HepG2 (cell line): ENCODE data around the gene CIAO2B. TPM values are rescaled to one million over a fixed set of nuclear protein-coding genes. Genes with fewer than 3 reads are reported as not detected.

Source experiments
- ATF7-NPFF ChIP-seq: sonication (generic); formaldehyde crosslinking; IDR thresholded peaks from 2 replicates; pipeline ENCODE4 v1.8.1; 2023; ENCODE audit warnings: mild to moderate bottlenecking, low read depth, missing genetic modification reagents, moderate library complexity
- CHD2 ChIP-seq: IDR thresholded peaks from 2 replicates; pipeline ENCODE4 v1.6.1; 2011; ENCODE audit warnings: low read depth, low read length, improper control_type of control experiment
- ELF4 ChIP-seq: sonication (generic); formaldehyde crosslinking; IDR thresholded peaks from 2 replicates; pipeline ENCODE4 v1.5.0; 2020; ENCODE audit warnings: missing genetic modification reagents, mild to moderate bottlenecking, moderate library complexity, borderline replicate concordance
- FIP1L1 ChIP-seq: fragments of 200-400 bp; formaldehyde crosslinking; IDR thresholded peaks from 2 replicates; pipeline ENCODE4 v1.6.1; 2018; ENCODE audit warnings: low read depth, mild to moderate bottlenecking, low read length, moderate library complexity, borderline replicate concordance; ENCODE audit not compliant: insufficient read depth
- FOXK1 ChIP-seq: sonication (generic); formaldehyde crosslinking; IDR thresholded peaks from 2 replicates; pipeline ENCODE4 v1.4.0; 2020; ENCODE audit warnings: low read depth, missing genetic modification reagents, borderline replicate concordance
- HES4 ChIP-seq: sonication (generic); formaldehyde crosslinking; IDR thresholded peaks from 2 replicates; pipeline ENCODE4 v1.9.0; 2021; ENCODE audit warnings: mild to moderate bottlenecking, missing genetic modification reagents, borderline replicate concordance
- HMG20A ChIP-seq: IDR thresholded peaks from 2 replicates; pipeline ENCODE4 v1.6.1; 2016; ENCODE audit warnings: borderline replicate concordance
- HNRNPUL1 ChIP-seq: fragments of 200-400 bp; formaldehyde crosslinking; IDR thresholded peaks from 2 replicates; pipeline ENCODE4 v1.6.1; 2017; ENCODE audit warnings: low read depth, mild to moderate bottlenecking, low read length, moderate library complexity
- KDM3A ChIP-seq: IDR thresholded peaks from 2 replicates; pipeline ENCODE4 v1.6.1; 2018; ENCODE audit warnings: low read depth, missing compliant biosample characterization
- KDM5A ChIP-seq: fragments of 200-600 bp; sonication (generic); IDR thresholded peaks from 2 replicates; pipeline ENCODE4 v1.7.0; 2018; ENCODE audit warnings: antibody characterized with exemption, mild to moderate bottlenecking, low read length, borderline replicate concordance
- MTA3 ChIP-seq: sonication (generic); formaldehyde crosslinking; IDR thresholded peaks from 2 replicates; pipeline ENCODE4 v1.4.0; 2020; ENCODE audit warnings: missing genetic modification reagents
- NFATC3 ChIP-seq: sonication (generic); formaldehyde crosslinking; IDR thresholded peaks from 2 replicates; pipeline ENCODE4 v1.5.1; 2020; ENCODE audit warnings: mild to moderate bottlenecking, missing genetic modification reagents
- NR2F6 ChIP-seq, 2 experiments: IDR thresholded peaks; 2 replicates each; pipeline ENCODE4 v1.6.1; 2016; ENCODE audit warnings: antibody characterized with exemption in 1 of 2, mild to moderate bottlenecking in 1 of 2
- NR3C1 ChIP-seq: sonication (generic); formaldehyde crosslinking; IDR thresholded peaks from 2 replicates; pipeline ENCODE4 v1.4.0; 2020; ENCODE audit warnings: missing genetic modification reagents
- RFX1 ChIP-seq: fragments of 450-650 bp; IDR thresholded peaks from 2 replicates; pipeline ENCODE4 v1.6.1; 2017
- RFX5 ChIP-seq: IDR thresholded peaks from 2 replicates; pipeline ENCODE4 v1.6.1; 2011; ENCODE audit warnings: low read depth, low read length, improper control_type of control experiment
- ZBTB38 ChIP-seq: sonication (generic); formaldehyde crosslinking; IDR thresholded peaks from 2 replicates; pipeline ENCODE4 v1.5.1; 2020; ENCODE audit warnings: mild to moderate bottlenecking, missing genetic modification reagents
- ZNF230 ChIP-seq: sonication (generic); formaldehyde crosslinking; IDR thresholded peaks from 2 replicates; pipeline ENCODE4 v1.4.0; 2020; ENCODE audit warnings: mild to moderate bottlenecking, missing genetic modification reagents
- ZNF296 ChIP-seq: sonication (generic); formaldehyde crosslinking; conservative IDR thresholded peaks from 2 replicates; pipeline ENCODE4 v1.5.0; 2020; ENCODE audit warnings: mild to moderate bottlenecking, missing genetic modification reagents
- ZNF605 ChIP-seq: sonication (generic); formaldehyde crosslinking; IDR thresholded peaks from 2 replicates; pipeline ENCODE4 v1.8.0; 2022; ENCODE audit warnings: mild to moderate bottlenecking, missing genetic modification reagents
- ZNF781 ChIP-seq: sonication (generic); formaldehyde crosslinking; IDR thresholded peaks from 2 replicates; pipeline ENCODE4 v1.5.1; 2020; ENCODE audit warnings: borderline replicate concordance, mild to moderate bottlenecking, missing genetic modification reagents; ENCODE audit errors: not compliant biosample characterization
- ZNF792 ChIP-seq: IDR thresholded peaks from 2 replicates; pipeline ENCODE4 v1.6.1; 2016
- polyA plus RNA-seq, 8 experiments: library from polyadenylated mRNA; depleted of rRNA in 3 of 8; stranded (reverse) in 7 of 8; unstranded in 1 of 8; fragments of >200 nt; fragmentation: Illumina TruSeq in 4 of 8; extraction: Trizol in 4 of 8; gene quantifications; 2 replicates each; pipeline versions ENCODE4 v1.2.1 to v1.2.3, GENCODE V29; 2011 to 2016; ENCODE audit warnings: low read depth in 4 of 8, missing spikeins in 1 of 8, mixed read lengths in 1 of 8; ENCODE audit not compliant: insufficient read depth in 1 of 8
- total RNA-seq, 5 experiments: library from RNA; depleted of rRNA; stranded (reverse); fragments of >200 nt; fragmentation: Illumina TruSeq; extraction: Trizol; gene quantifications; 2 replicates each; pipeline ENCODE4 v1.2.3, GENCODE V29; 2016; ENCODE audit warnings: low read depth in 1 of 5
- TF ChIP-seq, protein P1 (sequence below): sonication (generic); formaldehyde crosslinking; IDR thresholded peaks from 2 replicates; pipeline ENCODE4 v1.4.0; 2020; ENCODE audit warnings: missing genetic modification reagents; ENCODE audit errors: not compliant biosample characterization
- TF ChIP-seq, protein P2 (sequence below): sonication (generic); formaldehyde crosslinking; IDR thresholded peaks from 2 replicates; pipeline ENCODE4 v1.4.0; 2020; ENCODE audit warnings: missing genetic modification reagents
- TF ChIP-seq, protein P3 (sequence below): sonication (generic); formaldehyde crosslinking; IDR thresholded peaks from 2 replicates; pipeline ENCODE4 v1.5.0; 2020; ENCODE audit warnings: missing genetic modification reagents

The CIAO2B gene
- total and polyA plus RNA-seq, 2 of the 13 experiments (the other 11 are each of a cell fraction or from before 2014, with no cell fraction given): 157 to 293 TPM

DNA sequence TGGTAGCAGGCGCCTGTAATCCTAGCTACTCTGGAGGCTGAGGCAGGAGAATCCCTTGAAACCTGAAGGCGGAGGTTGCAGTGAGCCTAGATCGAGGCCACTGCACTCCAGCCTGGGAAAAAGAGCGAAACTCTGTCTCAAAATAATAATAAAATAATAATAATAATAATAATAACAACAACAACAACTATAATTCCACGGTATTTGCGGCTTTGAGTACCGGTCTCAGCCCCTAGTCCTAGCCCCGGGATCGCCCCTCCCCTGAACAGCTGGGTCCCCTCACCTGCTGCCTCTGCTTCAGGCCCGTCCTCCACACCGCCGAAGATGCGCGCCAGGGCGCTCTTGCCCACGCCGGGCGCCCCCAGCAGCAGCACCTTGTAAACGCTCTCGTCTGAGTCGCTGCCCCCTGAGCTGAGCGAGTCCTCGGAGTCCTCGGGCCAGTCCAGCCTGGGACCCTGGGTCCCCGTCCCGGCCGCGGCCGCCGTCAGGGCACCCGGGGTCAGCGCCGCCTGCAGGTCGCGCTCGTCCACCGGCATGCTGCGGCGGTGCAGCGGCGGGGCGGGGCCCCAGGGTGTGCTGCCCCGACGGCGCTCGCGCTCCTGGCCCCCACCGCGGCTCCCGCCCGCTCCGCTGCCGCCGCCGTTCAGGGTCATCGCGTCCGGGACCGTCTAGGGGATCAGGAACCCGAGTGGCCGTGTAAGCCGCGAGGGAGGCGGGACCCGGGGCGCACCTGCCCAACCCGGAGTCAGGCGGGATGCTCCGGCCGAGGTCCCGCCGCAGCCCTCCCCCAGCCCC, 9.5 kb downstream of the CIAO2B start (continued):
- no peak for TF ChIP-seq MTA3 (CRISPR knock-in tag)
- no peak for TF ChIP-seq FOXK1 (CRISPR knock-in tag)
- no peak for TF ChIP-seq NR3C1 (CRISPR knock-in tag)
- TF ChIP-seq, protein P1, sequence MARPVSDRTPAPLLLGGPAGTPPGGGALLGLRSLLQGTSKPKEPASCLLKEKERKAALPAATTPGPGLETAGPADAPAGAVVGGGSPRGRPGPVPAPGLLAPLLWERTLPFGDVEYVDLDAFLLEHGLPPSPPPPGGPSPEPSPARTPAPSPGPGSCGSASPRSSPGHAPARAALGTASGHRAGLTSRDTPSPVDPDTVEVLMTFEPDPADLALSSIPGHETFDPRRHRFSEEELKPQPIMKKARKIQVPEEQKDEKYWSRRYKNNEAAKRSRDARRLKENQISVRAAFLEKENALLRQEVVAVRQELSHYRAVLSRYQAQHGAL (CRISPR knock-in tag): no peak
- no peak for TF ChIP-seq ZNF296 (CRISPR knock-in tag)
- no peak for TF ChIP-seq HNRNPUL1
- no peak for TF ChIP-seq NFATC3
- TF ChIP-seq CHD2: no peak
- no peak for TF ChIP-seq HMG20A (CRISPR knock-in tag)
- no peak for TF ChIP-seq ZNF781 (CRISPR knock-in tag)
- no peak for TF ChIP-seq ATF7-NPFF (CRISPR knock-in tag)
- no peak for TF ChIP-seq NR2F6 (IDR thresholded peaks at IDR 0.05)
- no peak for TF ChIP-seq NR2F6 (CRISPR knock-in tag; IDR thresholded peaks at IDR 0.05)
- TF ChIP-seq ELF4: no peak
- TF ChIP-seq ZBTB38 (CRISPR knock-in tag): no peak; the same call in 1 of the 2 replicates
- TF ChIP-seq, protein P2, sequence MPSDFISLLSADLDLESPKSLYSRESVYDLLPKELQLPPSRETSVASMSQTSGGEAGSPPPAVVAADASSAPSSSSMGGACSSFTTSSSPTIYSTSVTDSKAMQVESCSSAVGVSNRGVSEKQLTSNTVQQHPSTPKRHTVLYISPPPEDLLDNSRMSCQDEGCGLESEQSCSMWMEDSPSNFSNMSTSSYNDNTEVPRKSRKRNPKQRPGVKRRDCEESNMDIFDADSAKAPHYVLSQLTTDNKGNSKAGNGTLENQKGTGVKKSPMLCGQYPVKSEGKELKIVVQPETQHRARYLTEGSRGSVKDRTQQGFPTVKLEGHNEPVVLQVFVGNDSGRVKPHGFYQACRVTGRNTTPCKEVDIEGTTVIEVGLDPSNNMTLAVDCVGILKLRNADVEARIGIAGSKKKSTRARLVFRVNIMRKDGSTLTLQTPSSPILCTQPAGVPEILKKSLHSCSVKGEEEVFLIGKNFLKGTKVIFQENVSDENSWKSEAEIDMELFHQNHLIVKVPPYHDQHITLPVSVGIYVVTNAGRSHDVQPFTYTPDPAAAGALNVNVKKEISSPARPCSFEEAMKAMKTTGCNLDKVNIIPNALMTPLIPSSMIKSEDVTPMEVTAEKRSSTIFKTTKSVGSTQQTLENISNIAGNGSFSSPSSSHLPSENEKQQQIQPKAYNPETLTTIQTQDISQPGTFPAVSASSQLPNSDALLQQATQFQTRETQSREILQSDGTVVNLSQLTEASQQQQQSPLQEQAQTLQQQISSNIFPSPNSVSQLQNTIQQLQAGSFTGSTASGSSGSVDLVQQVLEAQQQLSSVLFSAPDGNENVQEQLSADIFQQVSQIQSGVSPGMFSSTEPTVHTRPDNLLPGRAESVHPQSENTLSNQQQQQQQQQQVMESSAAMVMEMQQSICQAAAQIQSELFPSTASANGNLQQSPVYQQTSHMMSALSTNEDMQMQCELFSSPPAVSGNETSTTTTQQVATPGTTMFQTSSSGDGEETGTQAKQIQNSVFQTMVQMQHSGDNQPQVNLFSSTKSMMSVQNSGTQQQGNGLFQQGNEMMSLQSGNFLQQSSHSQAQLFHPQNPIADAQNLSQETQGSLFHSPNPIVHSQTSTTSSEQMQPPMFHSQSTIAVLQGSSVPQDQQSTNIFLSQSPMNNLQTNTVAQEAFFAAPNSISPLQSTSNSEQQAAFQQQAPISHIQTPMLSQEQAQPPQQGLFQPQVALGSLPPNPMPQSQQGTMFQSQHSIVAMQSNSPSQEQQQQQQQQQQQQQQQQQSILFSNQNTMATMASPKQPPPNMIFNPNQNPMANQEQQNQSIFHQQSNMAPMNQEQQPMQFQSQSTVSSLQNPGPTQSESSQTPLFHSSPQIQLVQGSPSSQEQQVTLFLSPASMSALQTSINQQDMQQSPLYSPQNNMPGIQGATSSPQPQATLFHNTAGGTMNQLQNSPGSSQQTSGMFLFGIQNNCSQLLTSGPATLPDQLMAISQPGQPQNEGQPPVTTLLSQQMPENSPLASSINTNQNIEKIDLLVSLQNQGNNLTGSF (CRISPR knock-in tag): 0 out of 2 replicates have a peak, but pooled peaks have one; percentile 53
- no peak for TF ChIP-seq RFX1
- no peak for TF ChIP-seq KDM3A
- TF ChIP-seq ZNF605 (CRISPR knock-in tag): no peak
- no peak for TF ChIP-seq KDM5A
- TF ChIP-seq ZNF230 (CRISPR knock-in tag): no peak
- no peak for TF ChIP-seq RFX5
- TF ChIP-seq FIP1L1: no peak
- no peak for TF ChIP-seq HES4 (CRISPR knock-in tag)
- TF ChIP-seq ZNF792 (CRISPR knock-in tag): 0 out of 2 replicates have a peak, but pooled peaks have one; percentile 2
- TF ChIP-seq, protein P3, sequence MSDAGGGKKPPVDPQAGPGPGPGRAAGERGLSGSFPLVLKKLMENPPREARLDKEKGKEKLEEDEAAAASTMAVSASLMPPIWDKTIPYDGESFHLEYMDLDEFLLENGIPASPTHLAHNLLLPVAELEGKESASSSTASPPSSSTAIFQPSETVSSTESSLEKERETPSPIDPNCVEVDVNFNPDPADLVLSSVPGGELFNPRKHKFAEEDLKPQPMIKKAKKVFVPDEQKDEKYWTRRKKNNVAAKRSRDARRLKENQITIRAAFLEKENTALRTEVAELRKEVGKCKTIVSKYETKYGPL (CRISPR knock-in tag): no peak
